Endodermal cell (in vitro differentiated cells): Measurements from ENCODE around the gene ZNF846. TPM values are rescaled to one million over a fixed set of nuclear protein-coding genes. Genes with fewer than 3 reads are reported as not detected.
"Not testable (repeated sequence)": the region's sequence is repeated elsewhere in the genome, so short reads cannot be mapped to it uniquely, and the experiment has no call there.

Experiments used
- DNase-seq: peaks from one replicate; pipeline ENCODE4 v3.0.0-alpha.2; 2017
- H3K27ac ChIP-seq: 2 replicates; pipeline ENCODE4 v1.5.1; 2013; ENCODE audit warnings: mild to moderate bottlenecking, low read depth, low read length, moderate library complexity
- H3K27me3 ChIP-seq: 2 replicates; pipeline ENCODE4 v1.6.1; 2013; ENCODE audit warnings: mild to moderate bottlenecking, low read length, moderate library complexity; ENCODE audit not compliant: insufficient read depth, control insufficient read depth, poor library complexity, severe bottlenecking
- H3K36me3 ChIP-seq: 2 replicates; pipeline ENCODE4 v1.7.0; 2013; ENCODE audit warnings: mild to moderate bottlenecking, low read length, moderate library complexity; ENCODE audit not compliant: control insufficient read depth, insufficient read depth
- H3K4me1 ChIP-seq: one replicate; pipeline ENCODE4 v1.7.0; 2013; ENCODE audit warnings: low read length; ENCODE audit not compliant: control insufficient read depth, insufficient read depth
- H3K4me3 ChIP-seq: 2 replicates; pipeline ENCODE4 v1.5.1; 2013; ENCODE audit warnings: mild to moderate bottlenecking, low read length, moderate library complexity
- H3K9ac ChIP-seq: 2 replicates; pipeline ENCODE4 v1.6.1; 2013; ENCODE audit warnings: mild to moderate bottlenecking, low read length, moderate library complexity; ENCODE audit not compliant: poor library complexity, severe bottlenecking; ENCODE audit errors: extremely low read depth
- H3K9me3 ChIP-seq: 2 replicates; pipeline ENCODE4 v1.6.1; 2013; ENCODE audit warnings: mild to moderate bottlenecking, low read length, moderate library complexity; ENCODE audit not compliant: control insufficient read depth
- H3K27ac Mint-ChIP-seq: 2 replicates; pipeline ENCODE4 v1.8.0; 2020; ENCODE audit warnings: mixed read lengths
- H3K27me3 Mint-ChIP-seq: 2 replicates; pipeline ENCODE4 v1.8.0; 2021; ENCODE audit warnings: mild to moderate bottlenecking, mixed read lengths; ENCODE audit not compliant: insufficient read depth
- H3K36me3 Mint-ChIP-seq: 2 replicates; pipeline ENCODE4 v1.8.0; 2020; ENCODE audit warnings: low read depth, mixed read lengths
- H3K4me1 Mint-ChIP-seq: 2 replicates; pipeline ENCODE4 v1.8.0; 2020; ENCODE audit warnings: mixed read lengths
- H3K4me3 Mint-ChIP-seq: 2 replicates; pipeline ENCODE4 v1.8.0; 2020; ENCODE audit warnings: mild to moderate bottlenecking, moderate library complexity, mixed read lengths
- H3K9me3 Mint-ChIP-seq: 2 replicates; pipeline ENCODE4 v1.8.0; 2020; ENCODE audit warnings: mild to moderate bottlenecking, mixed read lengths
- WGBS, 2 experiments: methylation state at CpG; one replicate each; pipeline versions ENCODE4 v1.1.5 to v1.1.7; 2013; ENCODE audit warnings: missing lambda C conversion rate in 2 of 2, mixed read lengths in 1 of 2; ENCODE audit not compliant: insufficient coverage in 1 of 2, insufficient read length in 1 of 2; 5-methylcytosine and 5-hydroxymethylcytosine counted together
- total RNA-seq, 2 donors: library from RNA; stranded (reverse); fragmentation: NEBNext Ultra II Directional in 1 of 2; extraction: Animal tissue kit (Norgen Biotek cat#: 25700) in 1 of 2; gene quantifications; 2 replicates in 1 of 2; 3 replicates in 1 of 2; pipeline ENCODE4 v1.2.1, GENCODE V29; 2021
- TF ChIP-seq, protein P1 (sequence below): fragments of 200-600 bp; sonication (generic); conservative IDR thresholded peaks from 2 replicates; pipeline ENCODE4 v1.5.0; 2021; ENCODE audit warnings: antibody characterized with exemption, mild to moderate bottlenecking

ZNF846 gene
- total RNA-seq, 2 donors from 2014 or later: 12.3 to 23.6 TPM

DNA sequence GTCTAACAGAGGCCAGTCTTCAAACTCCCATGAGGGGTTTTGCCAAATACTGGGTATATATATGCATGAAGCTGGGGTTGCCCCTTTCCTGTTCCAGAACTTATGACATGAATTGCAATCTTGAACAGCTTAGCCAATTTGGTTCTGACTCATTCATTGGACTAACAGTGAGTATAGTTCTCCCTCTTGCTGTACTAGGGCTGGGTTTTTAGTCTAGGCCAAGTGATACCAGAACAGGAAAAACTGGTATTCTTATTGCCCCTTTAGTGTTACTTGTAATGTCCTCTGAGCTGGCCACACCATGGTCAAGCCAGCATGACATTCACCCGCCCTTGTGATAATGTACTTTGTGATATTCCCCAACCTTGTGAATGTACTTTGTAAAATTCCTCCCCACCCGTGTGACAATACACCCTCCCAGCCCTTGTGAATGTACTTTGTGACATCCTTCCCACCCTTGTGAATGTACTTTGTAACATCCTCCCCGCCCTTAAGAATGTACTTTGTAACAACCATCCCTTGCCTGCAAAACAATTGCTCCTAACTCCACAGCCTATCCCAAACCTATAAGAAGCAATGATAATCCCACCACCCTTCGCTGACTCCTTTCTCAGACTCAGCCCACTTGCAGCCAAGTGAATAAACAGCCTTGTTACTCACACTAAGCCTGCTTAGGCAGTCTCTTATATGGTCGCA is 26.9 kb downstream of the ZNF846 start:
- Mint-ChIP-seq H3K27me3 (no peaks in the 10 kb centered on the region), H3K9me3 (peaks cover 37% of the 10 kb centered on the region), H3K4me1 (no peaks in the 10 kb centered on the region), H3K27ac (no peak overlapping the region), H3K36me3 (no peaks in the 10 kb centered on the region), H3K4me3 (no peak overlapping the region)
- Histone ChIP-seq H3K4me1 (no peaks in the 10 kb centered on the region), H3K4me3 (no peak overlapping the region), H3K36me3 (no peaks in the 10 kb centered on the region), H3K27ac (no peak overlapping the region), H3K9me3 (no peaks in the 10 kb centered on the region), H3K9ac (no peak overlapping the region), H3K27me3 (no peaks in the 10 kb centered on the region)
- TF ChIP-seq, protein P1, sequence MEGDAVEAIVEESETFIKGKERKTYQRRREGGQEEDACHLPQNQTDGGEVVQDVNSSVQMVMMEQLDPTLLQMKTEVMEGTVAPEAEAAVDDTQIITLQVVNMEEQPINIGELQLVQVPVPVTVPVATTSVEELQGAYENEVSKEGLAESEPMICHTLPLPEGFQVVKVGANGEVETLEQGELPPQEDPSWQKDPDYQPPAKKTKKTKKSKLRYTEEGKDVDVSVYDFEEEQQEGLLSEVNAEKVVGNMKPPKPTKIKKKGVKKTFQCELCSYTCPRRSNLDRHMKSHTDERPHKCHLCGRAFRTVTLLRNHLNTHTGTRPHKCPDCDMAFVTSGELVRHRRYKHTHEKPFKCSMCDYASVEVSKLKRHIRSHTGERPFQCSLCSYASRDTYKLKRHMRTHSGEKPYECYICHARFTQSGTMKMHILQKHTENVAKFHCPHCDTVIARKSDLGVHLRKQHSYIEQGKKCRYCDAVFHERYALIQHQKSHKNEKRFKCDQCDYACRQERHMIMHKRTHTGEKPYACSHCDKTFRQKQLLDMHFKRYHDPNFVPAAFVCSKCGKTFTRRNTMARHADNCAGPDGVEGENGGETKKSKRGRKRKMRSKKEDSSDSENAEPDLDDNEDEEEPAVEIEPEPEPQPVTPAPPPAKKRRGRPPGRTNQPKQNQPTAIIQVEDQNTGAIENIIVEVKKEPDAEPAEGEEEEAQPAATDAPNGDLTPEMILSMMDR: no peak
- WGBS, 2 experiments: 86 to 100% methylated on average over 3 to 5 of the region's 5 CpGs
- no peak for DNase-seq

DNA sequence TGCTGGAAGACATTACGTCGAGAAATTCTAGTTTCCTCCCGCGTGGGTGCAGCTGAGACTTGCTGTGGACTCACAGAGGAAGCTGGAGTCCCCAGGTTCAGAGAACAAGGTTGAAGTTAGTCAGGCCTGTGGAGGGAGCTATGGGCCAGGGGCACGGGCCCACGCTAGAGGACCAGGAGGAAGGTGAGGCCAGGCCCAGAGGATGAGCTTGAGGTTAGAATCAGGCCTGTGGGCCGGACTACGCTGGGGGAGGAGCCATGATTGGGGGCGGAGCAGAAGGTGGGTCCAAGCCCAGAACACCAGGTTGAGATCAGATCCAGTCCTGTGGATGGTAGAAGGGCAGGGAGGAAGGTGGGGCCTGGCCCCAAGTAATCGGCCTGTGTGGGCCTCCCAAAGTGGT is 32.6 kb downstream of the ZNF846 start:
- no peak for DNase-seq
- Histone ChIP-seq H3K27ac (no peak overlapping the region), H3K36me3 (no peaks in the 10 kb centered on the region), H3K9ac (no peak overlapping the region), H3K27me3 (no peaks in the 10 kb centered on the region), H3K4me3 (no peak overlapping the region), H3K4me1 (no peaks in the 10 kb centered on the region), H3K9me3 (no peaks in the 10 kb centered on the region)
- H3K27ac Mint-ChIP-seq: no peak overlapping the region
- WGBS, 2 experiments: 92 to 94% methylated on average over 7 to 10 of the region's 10 CpGs
- H3K9me3 Mint-ChIP-seq: peaks cover 81% of the 10 kb centered on the region
- H3K4me1 Mint-ChIP-seq: no peaks in the 10 kb centered on the region
- no peaks in the 10 kb centered on the region for H3K27me3 Mint-ChIP-seq
- H3K36me3 Mint-ChIP-seq: no peaks in the 10 kb centered on the region
- TF ChIP-seq, protein P1: no peak
- no peak overlapping the region for H3K4me3 Mint-ChIP-seq

GRCh38 chr19:9730056-9730455 is 38.5 kb downstream of the ZNF846 start:
- peaks cover 87% of the 10 kb centered on the region for H3K9me3 Mint-ChIP-seq
- H3K27me3 Mint-ChIP-seq, H3K4me1 ChIP-seq: not testable (repeated sequence)

More at GRCh38 chr19:9730056-9730455, 38.5 kb downstream of the ZNF846 start:
- H3K27ac Mint-ChIP-seq, H3K27me3 ChIP-seq, H3K4me1 Mint-ChIP-seq, H3K36me3 Mint-ChIP-seq, H3K27ac ChIP-seq, DNase-seq, H3K4me3 ChIP-seq, H3K36me3 ChIP-seq, H3K9ac ChIP-seq, H3K4me3 Mint-ChIP-seq: not testable (repeated sequence)
- WGBS, 2 experiments: 75 to 92% methylated on average over 9 to 10 of the region's 10 CpGs
- peaks cover 16% of the 10 kb centered on the region for H3K9me3 ChIP-seq
